ENCODE data around the gene TMEM131L.
"Not testable (repeated sequence)": the region's sequence is repeated elsewhere in the genome, so short reads cannot be mapped to it uniquely, and the experiment has no call there.

TMEM131L gene

DNA sequence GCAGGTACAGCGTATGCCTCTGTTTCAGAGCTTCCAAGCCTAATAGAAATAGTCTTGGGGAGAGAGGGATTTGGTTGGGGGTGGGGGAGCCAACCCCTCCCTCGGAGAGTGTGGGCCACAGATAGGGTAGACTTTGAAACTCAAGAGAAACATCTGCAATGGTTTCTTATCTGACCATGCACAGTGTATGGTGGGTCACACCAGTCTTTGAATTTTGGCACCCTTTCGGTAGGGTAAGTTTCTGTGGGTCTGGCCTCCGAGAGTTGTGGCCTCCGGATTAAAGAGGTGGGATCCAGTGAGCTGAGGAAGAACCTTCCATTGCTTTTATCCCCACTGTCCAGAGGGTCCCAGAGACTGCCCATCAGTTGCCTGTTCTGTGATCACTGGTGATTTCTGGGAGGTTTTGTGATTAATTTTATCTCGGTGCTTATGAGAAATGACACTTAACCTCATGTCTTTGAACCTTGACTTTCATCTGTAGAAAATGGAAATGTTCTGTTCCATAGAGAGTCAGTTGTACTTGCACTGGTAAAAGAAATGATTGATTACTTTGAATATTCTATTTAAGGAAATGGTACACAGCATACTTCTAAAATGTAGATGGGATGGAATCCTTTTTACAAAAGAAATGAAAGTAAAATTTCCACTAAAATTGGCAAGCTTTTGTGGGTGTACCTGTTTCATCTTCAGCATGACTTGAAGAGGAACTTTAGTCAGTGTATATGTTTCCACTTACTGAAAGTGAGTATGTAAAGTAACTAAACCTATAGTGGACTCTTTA lies 62.7 kb downstream of the TMEM131L start:
- FAIRE-seq = no peak

GRCh38 chr4:153529646-153530045 lies 63.5 kb downstream of the TMEM131L start:
- FAIRE-seq = no peak

DNA sequence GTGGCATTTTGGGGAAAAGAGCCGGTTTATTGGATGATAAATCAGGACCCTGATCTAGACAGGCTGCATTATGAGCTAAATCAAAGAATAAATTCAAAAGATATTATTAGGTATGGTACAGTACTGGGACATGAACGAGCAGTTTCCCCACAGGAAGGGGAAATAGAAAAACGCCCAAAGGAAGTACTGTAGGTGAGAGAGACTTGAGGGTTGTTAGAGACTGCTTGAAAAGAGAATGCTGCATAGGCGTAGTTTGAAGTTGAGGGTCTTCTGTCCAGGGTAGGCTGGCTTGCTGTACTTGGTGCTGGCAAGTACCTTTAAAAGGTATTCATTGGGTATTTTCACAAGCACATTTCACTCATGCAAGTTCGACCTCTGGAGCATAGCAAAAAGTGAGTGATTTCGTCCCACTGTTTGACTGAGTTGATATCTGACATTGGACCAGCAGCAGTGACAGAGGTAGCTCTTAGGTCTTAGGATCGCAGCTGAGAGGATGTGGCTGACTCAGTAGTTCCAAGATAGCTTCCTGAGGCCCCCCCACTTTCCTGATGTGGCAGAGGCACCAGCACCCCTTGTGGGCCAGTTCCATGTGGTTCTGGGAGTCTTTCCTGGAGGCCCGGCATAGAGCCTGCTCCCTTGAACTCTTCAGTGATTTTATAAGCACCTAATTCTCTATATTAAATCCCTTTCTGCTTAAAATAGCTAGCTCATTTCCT lies 64.3 kb downstream of the TMEM131L start:
- FAIRE-seq = no peak

- no peak for FAIRE-seq
These were observed 64.8 kb downstream of the TMEM131L start for GRCh38 chr4:153531000-153531358.

DNA sequence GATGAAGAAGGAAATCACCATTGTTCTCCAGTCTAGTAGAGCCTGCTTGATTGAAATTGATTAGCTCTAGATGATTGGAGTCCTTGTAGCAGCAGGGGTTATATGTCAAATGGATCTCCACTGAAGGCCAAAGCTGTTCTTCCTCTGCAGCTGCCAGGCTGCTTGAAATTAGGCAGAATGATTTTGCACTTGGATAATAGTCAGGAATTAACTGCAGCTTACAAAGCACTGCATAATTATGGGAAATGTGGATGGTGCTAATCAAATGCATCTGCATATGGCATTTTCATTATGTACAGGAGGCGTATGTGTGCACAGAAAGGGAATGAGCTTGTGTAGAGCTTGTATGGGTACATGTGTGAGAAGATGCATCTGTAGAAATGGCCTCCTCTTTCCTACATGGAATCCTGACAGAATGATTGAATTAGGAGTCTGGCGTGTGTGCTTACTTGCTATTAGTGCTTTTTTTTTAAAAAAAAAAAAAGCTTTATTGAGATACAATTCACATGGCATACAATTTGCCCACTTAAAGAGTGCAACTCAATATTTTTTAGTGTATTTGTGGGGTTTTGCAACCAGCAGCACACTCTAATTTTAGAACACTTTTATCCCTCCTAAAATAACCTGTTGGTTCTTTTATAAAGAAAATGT lies 65.9 kb downstream of the TMEM131L start:
- no peak for FAIRE-seq

GRCh38 chr4:153532636-153533035 lies 66.5 kb downstream of the TMEM131L start:
- no peak for FAIRE-seq

DNA sequence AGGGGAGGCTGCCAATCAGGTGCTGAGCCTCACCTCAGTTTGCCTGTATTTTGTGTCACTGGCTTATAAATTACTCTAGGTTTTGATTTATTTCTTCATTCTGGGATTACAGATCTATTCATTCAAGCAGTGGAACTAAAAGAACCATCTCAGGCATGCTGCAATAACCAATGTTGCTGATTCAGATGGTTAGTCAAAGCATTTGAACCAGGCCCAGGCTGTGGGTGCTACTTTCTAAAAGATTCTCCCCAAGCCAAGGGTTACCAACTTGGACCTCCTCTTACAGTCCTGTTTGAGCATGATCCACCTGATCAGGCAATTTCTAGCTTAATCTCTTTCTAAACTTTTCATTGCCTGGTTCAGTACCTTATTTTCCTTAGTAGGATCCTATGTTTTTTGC lies 67.2 kb downstream of the TMEM131L start:
- FAIRE-seq = no peak

- no peak for FAIRE-seq
These were observed 68.9 kb downstream of the TMEM131L start for GRCh38 chr4:153534792-153535629.

- FAIRE-seq = no peak
These were observed 69.8 kb downstream of the TMEM131L start for GRCh38 chr4:153535772-153536513.

DNA sequence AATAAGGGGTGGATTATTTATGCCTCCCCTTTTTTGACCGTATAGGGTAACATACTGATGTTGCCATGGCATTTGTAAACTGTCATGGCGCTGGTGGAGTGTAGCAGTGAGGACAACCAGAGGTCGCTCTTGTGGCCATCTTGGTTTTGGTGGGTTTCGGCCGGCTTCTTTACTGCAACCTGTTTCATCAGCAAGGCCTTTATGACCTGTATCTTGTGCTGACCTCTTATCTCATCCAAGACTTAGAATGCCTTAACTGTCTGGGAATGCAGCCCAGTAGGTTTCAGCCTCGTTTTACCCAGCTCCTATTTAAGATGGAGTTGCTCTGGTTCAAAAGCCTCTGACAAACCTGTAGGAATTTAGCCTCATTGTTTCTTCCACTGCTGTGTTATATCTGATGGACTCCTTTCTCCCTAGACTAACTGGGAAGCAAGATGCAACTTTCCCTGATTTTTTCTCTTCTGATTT lies 71.4 kb downstream of the TMEM131L start:
- no peak for FAIRE-seq

GRCh38 chr4:153538487-153539357 lies 72.6 kb downstream of the TMEM131L start:
- FAIRE-seq = no peak

- no peak for FAIRE-seq
These were observed 73.3 kb downstream of the TMEM131L start for GRCh38 chr4:153539422-153539821.

- FAIRE-seq = no peak
These were observed 75.4 kb downstream of the TMEM131L start for GRCh38 chr4:153541456-153542096.

DNA sequence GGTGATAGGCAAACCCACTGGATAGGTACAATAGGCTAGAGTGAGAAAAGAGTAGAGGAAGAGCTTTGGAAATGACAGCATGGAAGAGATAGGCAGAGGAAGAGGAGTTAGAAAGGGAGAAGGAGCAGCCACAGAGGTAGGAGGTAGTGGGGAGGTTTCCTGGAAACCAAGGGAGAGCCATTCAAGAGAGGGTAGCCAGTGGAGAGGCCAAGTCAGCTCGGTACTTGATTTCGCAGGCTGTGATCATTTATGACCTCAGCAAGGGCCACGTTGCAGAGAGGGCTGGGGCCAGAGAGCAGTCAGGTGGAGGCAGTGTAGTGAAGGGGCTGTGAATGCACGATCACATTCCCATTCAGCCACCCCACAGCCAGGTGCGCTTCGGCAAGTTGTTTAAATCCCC lies 76.0 kb downstream of the TMEM131L start:
- no peak for FAIRE-seq

DNA sequence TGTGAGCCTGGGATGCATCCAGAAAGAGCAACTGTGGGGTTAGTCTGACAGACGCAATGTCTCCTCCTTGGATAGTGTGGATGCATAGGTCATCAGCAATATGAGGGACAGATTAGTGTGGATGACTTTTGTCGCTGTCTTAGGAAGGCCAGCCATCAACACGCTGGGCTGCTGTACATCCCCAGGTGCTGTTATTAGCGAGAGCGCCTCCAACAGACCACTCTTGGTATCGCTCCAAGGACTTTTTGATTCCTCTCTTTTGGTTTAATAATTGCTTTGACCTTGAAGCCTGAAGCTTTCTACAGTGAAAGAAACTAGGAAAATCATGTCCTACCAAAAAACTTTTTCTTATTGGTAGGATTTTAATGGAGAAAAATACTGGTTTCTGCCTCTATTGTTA lies 76.7 kb downstream of the TMEM131L start:
- FAIRE-seq = no peak

- FAIRE-seq = no peak
These were observed 77.2 kb downstream of the TMEM131L start for GRCh38 chr4:153543351-153543750.

GRCh38 chr4:153545822-153546221 lies 79.7 kb downstream of the TMEM131L start:
- no peak for FAIRE-seq

GRCh38 chr4:153546280-153546679 lies 80.1 kb downstream of the TMEM131L start:
- no peak for FAIRE-seq

DNA sequence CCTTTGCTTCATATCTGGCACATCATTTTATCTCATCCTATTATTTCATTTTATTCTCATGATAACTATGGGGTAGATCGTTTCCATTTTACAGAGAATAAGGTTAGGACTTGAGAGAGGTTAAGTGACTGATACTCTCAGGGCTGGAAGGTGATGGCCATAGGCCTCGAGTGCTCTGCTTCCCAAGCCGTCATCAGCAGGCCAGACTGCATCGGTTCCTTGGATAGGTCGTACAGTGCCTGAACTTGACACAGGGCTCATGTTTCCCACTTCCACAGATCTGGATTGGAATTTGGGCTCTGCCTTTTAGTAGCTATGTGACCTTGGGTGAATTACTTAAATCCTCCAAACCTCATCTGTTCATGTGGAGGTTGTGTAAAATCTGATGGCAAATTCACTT lies 81.4 kb downstream of the TMEM131L start:
- FAIRE-seq = no peak

DNA sequence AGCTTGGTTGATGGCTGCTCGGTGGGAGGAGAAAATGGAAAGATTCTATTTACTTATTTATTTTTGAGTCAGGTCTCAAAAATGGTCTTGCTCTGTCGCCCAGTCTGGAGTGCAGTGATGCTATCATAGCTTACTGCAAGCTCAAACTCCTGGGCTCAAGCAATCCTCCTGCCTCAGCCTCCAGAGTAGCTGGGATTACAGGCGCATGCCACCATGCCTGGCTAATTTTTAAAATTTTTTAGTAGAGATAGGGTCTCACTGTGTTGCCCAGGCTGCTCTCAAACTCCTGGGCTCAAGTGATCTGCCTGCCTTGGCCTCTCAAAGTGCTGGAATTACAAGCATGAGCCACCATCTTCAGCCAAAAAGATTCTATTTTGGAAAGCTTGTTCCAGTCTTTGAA lies 82.7 kb downstream of the TMEM131L start:
- FAIRE-seq = not testable (repeated sequence)

- peak; percentile 30 for FAIRE-seq
These were observed 83.2 kb downstream of the TMEM131L start for GRCh38 chr4:153549405-153549804.
